Adipose tissue (tissue), 3 donors: ENCODE measurements around the gene TRIM41. TPM values are rescaled to one million over a fixed set of nuclear protein-coding genes. Genes with fewer than 3 reads are reported as not detected.

ENCODE experiments used
- polyA plus RNA-seq, 3 donors: library from polyadenylated mRNA; stranded (reverse); fragments of 200-250 nt; gene quantifications; one replicate each; pipeline ENCODE4 v1.2.3, GENCODE V29; 2013
- donor health status: healthy with polysubstance abuse.
- donor health status: Bipolar disorder and iron deficiency.
- donor health status: healthy.

TRIM41 gene
- polyA plus RNA-seq, 3 donors, result 13.8 to 20.9 (median 19.2) TPM

Other genes with a start within 250 kb of the TRIM41 start
- under 1 TPM; 0.09 to 0.33 (median 0.22) TPM for gene BTNL3, start 234.4 kb upstream of the TRIM41 start, polyA plus RNA-seq
- 100 to 1,000 TPM in 2 of 3 donors, 10 to 100 TPM in 1; 25.3 to 467 (median 187) TPM for gene BTNL9, start 183.0 kb upstream of the TRIM41 start, polyA plus RNA-seq
- gene OR2V1, start 92.1 kb upstream of the TRIM41 start, polyA plus RNA-seq, result not detected
- gene OR2V2, start 75.7 kb upstream of the TRIM41 start, polyA plus RNA-seq, result not detected
- gene TRIM7, start 18.1 kb upstream of the TRIM41 start, polyA plus RNA-seq, result 1 to 10 TPM; 1.1 to 8.9 (median 3.3) TPM
- gene RACK1, start 20.6 kb downstream of the TRIM41 start, polyA plus RNA-seq, result 1,000 to 10,000 TPM; 2,124 to 2,647 (median 2,643) TPM
- 1 to 10 TPM; 6.7 to 8.3 (median 7.3) TPM for gene TRIM52, start 37.9 kb downstream of the TRIM41 start, polyA plus RNA-seq
- not detected for gene OR4F3, start 144.0 kb downstream of the TRIM41 start, polyA plus RNA-seq